Hematopoietic multipotent progenitor cell treated with erythropoietin and hydrocortisone succinate and interleukin-3 and kit ligand, for 6 days (in vitro differentiated cells): Measurements from ENCODE around the gene EEFSEC.
A peak's percentile ranks its signal among the peaks of the same experiment; 100 is the strongest.

ENCODE experiments used
- DNase-seq: peaks from one replicate; pipeline ENCODE4 v3.0.0-alpha.2; 2015

Gene EEFSEC

GRCh38 chr3:128376516-128376915 is 223.2 kb downstream of the EEFSEC start:
- DNase-seq: no peak

GRCh38 chr3:128378631-128379347 is 225.5 kb downstream of the EEFSEC start:
- DNase-seq: no peak

- no peak for DNase-seq
These were observed 226.3 kb downstream of the EEFSEC start for GRCh38 chr3:128379367-128380160.

- no peak for DNase-seq
These were observed 227.0 kb downstream of the EEFSEC start for GRCh38 chr3:128380295-128380694.

- no peak for DNase-seq
These were observed 227.4 kb downstream of the EEFSEC start for GRCh38 chr3:128380719-128381118.

- DNase-seq: no peak
These were observed 228.3 kb downstream of the EEFSEC start for GRCh38 chr3:128381609-128382008.

GRCh38 chr3:128382221-128382807 is 229.0 kb downstream of the EEFSEC start:
- DNase-seq: no peak

GRCh38 chr3:128383316-128384235 is 230.3 kb downstream of the EEFSEC start:
- DNase-seq: peak; percentile 91

GRCh38 chr3:128385080-128385832 is 232.0 kb downstream of the EEFSEC start:
- no peak for DNase-seq

- no peak for DNase-seq
These were observed 235.7 kb downstream of the EEFSEC start for GRCh38 chr3:128388932-128389331.

GRCh38 chr3:128390867-128391266 is 237.6 kb downstream of the EEFSEC start:
- no peak for DNase-seq

- no peak for DNase-seq
These were observed 238.7 kb downstream of the EEFSEC start for GRCh38 chr3:128392021-128392420.

GRCh38 chr3:128392818-128393544 is 239.7 kb downstream of the EEFSEC start:
- DNase-seq: no peak

GRCh38 chr3:128394033-128394432 is 240.8 kb downstream of the EEFSEC start:
- DNase-seq: peak; percentile 89

- DNase-seq: no peak
These were observed 241.8 kb downstream of the EEFSEC start for GRCh38 chr3:128395046-128395445.

GRCh38 chr3:128395500-128396162 is 242.3 kb downstream of the EEFSEC start:
- peak; percentile 59 for DNase-seq

- no peak for DNase-seq
These were observed 244.2 kb downstream of the EEFSEC start for GRCh38 chr3:128397484-128397883.

GRCh38 chr3:128398586-128398985 is 245.3 kb downstream of the EEFSEC start:
- no peak for DNase-seq

GRCh38 chr3:128399221-128399915 is 246.1 kb downstream of the EEFSEC start:
- no peak for DNase-seq

- no peak for DNase-seq
These were observed 247.4 kb downstream of the EEFSEC start for GRCh38 chr3:128400671-128401070.
